KMS-11 (cell line): ENCODE results near the gene PHLDA2.

ENCODE experiments used
- H2AFZ ChIP-seq: fragments of 200-600 bp; sonication (generic); 2 replicates; pipeline ENCODE4 v1.6.1; 2016; ENCODE audit warnings: antibody characterized with exemption, mixed run types, low read depth
- H3K27ac ChIP-seq: fragments of 200-600 bp; sonication (generic); 2 replicates; pipeline ENCODE4 v1.6.1; 2016; ENCODE audit warnings: mild to moderate bottlenecking, mixed run types
- H3K27me3 ChIP-seq: fragments of 200-600 bp; sonication (generic); 2 replicates; pipeline ENCODE4 v1.6.1; 2017; ENCODE audit warnings: mild to moderate bottlenecking, low read depth, mixed run types, moderate library complexity; ENCODE audit not compliant: insufficient read depth
- H3K36me3 ChIP-seq: fragments of 200-600 bp; sonication (generic); 2 replicates; pipeline ENCODE4 v1.6.1; 2017; ENCODE audit warnings: mild to moderate bottlenecking, mixed run types; ENCODE audit not compliant: insufficient read depth
- H3K4me1 ChIP-seq: fragments of 200-600 bp; sonication (generic); 2 replicates; pipeline ENCODE4 v1.6.1; 2016; ENCODE audit warnings: mild to moderate bottlenecking, low read depth, mixed run types; ENCODE audit not compliant: poor library complexity, severe bottlenecking
- H3K4me2 ChIP-seq: fragments of 200-600 bp; sonication (generic); 2 replicates; pipeline ENCODE4 v1.7.0; 2016; ENCODE audit warnings: mild to moderate bottlenecking, mixed run types
- H3K4me3 ChIP-seq: fragments of 200-600 bp; sonication (generic); IDR thresholded peaks from 2 replicates; pipeline ENCODE4 v1.6.1; 2017; ENCODE audit warnings: low read depth, low read length, mixed read lengths; ENCODE audit not compliant: insufficient read depth
- H3K79me2 ChIP-seq: fragments of 200-600 bp; sonication (generic); 2 replicates; pipeline ENCODE4 v1.6.1; 2016; ENCODE audit warnings: low read depth, mixed run types; ENCODE audit not compliant: insufficient read depth
- H3K9ac ChIP-seq: fragments of 200-600 bp; sonication (generic); 2 replicates; pipeline ENCODE4 v1.6.1; 2016; ENCODE audit warnings: mild to moderate bottlenecking, mixed run types
- H4K20me1 ChIP-seq: fragments of 200-600 bp; sonication (generic); 2 replicates; pipeline ENCODE4 v1.6.1; 2016; ENCODE audit warnings: mild to moderate bottlenecking, mixed run types; ENCODE audit not compliant: insufficient read depth
- TF ChIP-seq, protein P1 (sequence below): fragments of 200-600 bp; sonication (generic); conservative IDR thresholded peaks from 2 replicates; pipeline ENCODE4 v1.6.1; 2017; ENCODE audit warnings: low read depth, mild to moderate bottlenecking, antibody characterized with exemption, low read length, moderate library complexity, mixed read lengths

PHLDA2 gene

DNA sequence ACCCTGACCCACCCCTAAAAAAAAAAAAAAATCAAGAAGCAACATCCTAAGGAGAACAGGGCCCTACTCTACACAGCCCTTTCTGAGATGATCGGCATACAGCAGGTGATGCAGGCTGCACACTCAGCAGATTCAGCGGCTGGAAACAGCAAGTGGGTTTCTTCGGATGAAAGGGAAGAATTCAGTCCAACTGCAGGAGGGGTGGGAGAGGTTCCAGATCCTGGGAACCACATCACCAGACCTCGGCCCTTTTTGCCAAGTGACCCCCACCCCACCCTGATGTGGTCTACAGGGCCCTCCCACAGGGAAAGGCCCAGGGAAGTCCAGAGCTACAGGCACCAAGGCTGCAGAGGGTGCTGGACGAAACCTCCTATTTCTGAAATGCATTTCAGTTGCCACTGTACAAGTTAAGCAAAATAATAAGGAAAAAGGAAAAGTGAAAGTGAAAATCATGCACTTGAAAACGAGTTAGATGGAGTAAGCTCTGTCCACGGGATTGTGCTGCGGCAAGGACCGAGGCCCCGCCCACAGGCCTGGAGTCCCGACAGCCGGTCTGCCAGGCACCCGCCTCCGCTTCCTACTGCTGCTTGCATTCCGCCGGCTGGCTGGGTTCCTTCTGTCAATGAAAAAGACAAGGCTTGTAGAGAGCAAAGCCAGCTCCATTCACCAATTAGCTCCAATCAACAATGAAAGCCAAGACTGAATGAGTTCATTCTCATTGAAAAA is 16.0 kb upstream of the PHLDA2 start:
- TF ChIP-seq, protein P1, sequence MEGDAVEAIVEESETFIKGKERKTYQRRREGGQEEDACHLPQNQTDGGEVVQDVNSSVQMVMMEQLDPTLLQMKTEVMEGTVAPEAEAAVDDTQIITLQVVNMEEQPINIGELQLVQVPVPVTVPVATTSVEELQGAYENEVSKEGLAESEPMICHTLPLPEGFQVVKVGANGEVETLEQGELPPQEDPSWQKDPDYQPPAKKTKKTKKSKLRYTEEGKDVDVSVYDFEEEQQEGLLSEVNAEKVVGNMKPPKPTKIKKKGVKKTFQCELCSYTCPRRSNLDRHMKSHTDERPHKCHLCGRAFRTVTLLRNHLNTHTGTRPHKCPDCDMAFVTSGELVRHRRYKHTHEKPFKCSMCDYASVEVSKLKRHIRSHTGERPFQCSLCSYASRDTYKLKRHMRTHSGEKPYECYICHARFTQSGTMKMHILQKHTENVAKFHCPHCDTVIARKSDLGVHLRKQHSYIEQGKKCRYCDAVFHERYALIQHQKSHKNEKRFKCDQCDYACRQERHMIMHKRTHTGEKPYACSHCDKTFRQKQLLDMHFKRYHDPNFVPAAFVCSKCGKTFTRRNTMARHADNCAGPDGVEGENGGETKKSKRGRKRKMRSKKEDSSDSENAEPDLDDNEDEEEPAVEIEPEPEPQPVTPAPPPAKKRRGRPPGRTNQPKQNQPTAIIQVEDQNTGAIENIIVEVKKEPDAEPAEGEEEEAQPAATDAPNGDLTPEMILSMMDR: no peak
- H3K4me1 ChIP-seq: no peaks in the 10 kb centered on the region
- no peak overlapping the region for H3K4me3 ChIP-seq
- no peaks in the 10 kb centered on the region for H4K20me1 ChIP-seq
- no peaks in the 10 kb centered on the region for H3K79me2 ChIP-seq
- no peak overlapping the region for H3K27ac ChIP-seq
- no peak overlapping the region for H3K4me2 ChIP-seq
- peaks cover 4% of the 10 kb centered on the region; the same call in 1 of the 2 replicates for H3K36me3 ChIP-seq
- no peaks in the 10 kb centered on the region for H3K27me3 ChIP-seq
- H3K9ac ChIP-seq: no peak overlapping the region
- no peak overlapping the region for H2AFZ ChIP-seq

DNA sequence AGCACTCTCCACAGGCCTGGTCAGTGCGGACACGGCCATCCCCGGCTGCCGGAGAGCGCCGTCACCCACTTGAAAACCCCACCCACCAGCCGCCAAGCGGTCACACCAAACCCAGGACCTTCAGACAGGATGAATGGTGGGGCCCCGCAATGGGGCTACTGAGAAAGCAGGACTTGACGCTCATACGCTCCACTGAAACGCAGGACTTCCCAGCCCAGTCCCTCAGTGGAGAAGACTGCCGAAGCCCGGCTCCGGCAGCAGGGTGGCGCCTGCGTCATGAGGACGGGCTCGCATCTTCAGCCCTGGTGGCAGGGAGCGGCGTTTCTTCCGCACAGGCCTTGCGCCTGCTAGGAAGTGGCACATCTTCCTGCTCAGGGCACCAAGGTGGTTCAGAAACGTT is 15.3 kb upstream of the PHLDA2 start:
- H3K79me2 ChIP-seq: no peaks in the 10 kb centered on the region
- peaks cover 4% of the 10 kb centered on the region; the same call in 1 of the 2 replicates for H3K36me3 ChIP-seq
- no peaks in the 10 kb centered on the region for H3K27me3 ChIP-seq
- TF ChIP-seq, protein P1: no peak
- H4K20me1 ChIP-seq: no peaks in the 10 kb centered on the region
- no peak overlapping the region for H3K27ac ChIP-seq
- no peak overlapping the region for H3K4me3 ChIP-seq
- no peak overlapping the region for H3K9ac ChIP-seq
- no peaks in the 10 kb centered on the region for H3K4me1 ChIP-seq
- H3K4me2 ChIP-seq: no peak overlapping the region
- no peak overlapping the region for H2AFZ ChIP-seq

DNA sequence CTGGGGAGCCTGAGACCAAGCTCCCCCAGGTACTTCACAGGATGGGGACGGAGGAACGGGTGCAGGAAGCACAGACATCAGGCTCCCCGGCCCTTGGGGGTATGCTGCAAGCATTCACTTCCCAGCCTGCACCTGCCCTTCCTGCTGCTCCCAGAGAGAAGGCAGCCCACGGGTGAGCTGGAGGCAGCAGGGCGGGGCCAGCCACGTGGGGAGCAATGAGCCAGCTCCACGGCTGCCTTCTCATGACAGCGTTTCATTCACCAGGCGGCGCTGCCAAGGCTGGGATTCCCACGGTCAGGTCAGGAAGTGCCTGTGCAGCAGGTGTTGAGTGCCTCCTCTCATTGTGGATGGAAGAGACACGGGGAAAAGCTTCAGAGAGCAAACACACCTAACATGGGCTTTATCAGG is 14.5 kb upstream of the PHLDA2 start:
- H3K79me2 ChIP-seq: no peaks in the 10 kb centered on the region
- no peak overlapping the region for H3K4me3 ChIP-seq
- H4K20me1 ChIP-seq: no peaks in the 10 kb centered on the region
- peaks cover 4% of the 10 kb centered on the region; the same call in 1 of the 2 replicates for H3K36me3 ChIP-seq
- TF ChIP-seq, protein P1: no peak
- no peaks in the 10 kb centered on the region for H3K27me3 ChIP-seq
- no peaks in the 10 kb centered on the region for H3K4me1 ChIP-seq
- H3K9ac ChIP-seq: no peak overlapping the region
- H3K4me2 ChIP-seq: no peak overlapping the region
- H2AFZ ChIP-seq: no peak overlapping the region
- H3K27ac ChIP-seq: no peak overlapping the region

DNA sequence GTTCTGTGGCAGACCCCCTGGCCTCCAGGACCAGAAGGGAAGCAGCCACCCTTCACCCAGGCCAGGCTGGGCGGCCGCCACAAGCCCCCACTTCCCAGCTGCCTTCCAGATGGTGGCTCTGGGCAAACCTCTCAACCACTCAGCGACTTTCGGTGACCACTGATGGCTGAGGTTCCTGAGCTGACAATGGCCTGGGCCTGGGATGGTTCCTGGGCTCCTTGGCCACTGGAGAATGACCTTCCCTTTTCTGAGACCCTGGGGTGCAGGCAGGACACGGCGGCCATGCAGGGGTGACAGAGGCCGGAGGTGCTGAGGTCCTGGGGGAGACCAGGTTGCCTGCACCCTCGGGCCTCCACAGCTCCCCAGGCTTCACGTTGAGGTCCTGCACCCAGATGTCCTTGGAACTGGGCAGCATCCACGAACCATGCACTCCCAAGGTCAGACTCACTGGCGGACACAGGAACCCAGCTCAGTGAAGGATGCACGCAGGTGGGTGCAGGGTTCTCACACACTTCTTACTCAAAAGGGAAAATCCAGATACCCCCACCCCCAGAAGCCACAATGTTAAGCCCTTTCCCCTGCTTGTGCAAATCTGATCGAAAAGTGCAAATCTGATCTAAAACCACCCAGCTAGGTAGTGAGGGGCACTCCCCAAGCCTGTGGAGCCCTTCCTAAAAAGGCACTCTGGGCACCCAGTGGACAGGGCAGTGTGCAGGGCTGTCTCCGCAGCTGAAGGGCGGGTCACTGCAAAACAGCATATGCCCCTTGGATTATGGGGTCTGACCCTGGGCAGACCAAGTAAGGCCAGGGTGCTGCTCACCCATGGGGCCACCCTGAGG is 13.9 kb upstream of the PHLDA2 start:
- H3K9ac ChIP-seq: no peak overlapping the region
- TF ChIP-seq, protein P1: no peak
- H3K4me2 ChIP-seq: no peak overlapping the region
- H3K79me2 ChIP-seq: no peaks in the 10 kb centered on the region
- no peak overlapping the region for H3K4me3 ChIP-seq
- H4K20me1 ChIP-seq: no peaks in the 10 kb centered on the region
- no peak overlapping the region for H2AFZ ChIP-seq
- H3K4me1 ChIP-seq: no peaks in the 10 kb centered on the region
- peaks cover 4% of the 10 kb centered on the region; the same call in 1 of the 2 replicates for H3K36me3 ChIP-seq
- H3K27me3 ChIP-seq: no peaks in the 10 kb centered on the region
- no peak overlapping the region for H3K27ac ChIP-seq
